HG03097 (cell line): ENCODE data around the gene KIF7.

Experiments used
- ATAC-seq: cut with Tn5 transposase; IDR thresholded peaks from one replicate; pipeline ENCODE4 v1.9.1; 2021; ENCODE audit not compliant: unreplicated experiment, low FRiP score

Gene KIF7

DNA sequence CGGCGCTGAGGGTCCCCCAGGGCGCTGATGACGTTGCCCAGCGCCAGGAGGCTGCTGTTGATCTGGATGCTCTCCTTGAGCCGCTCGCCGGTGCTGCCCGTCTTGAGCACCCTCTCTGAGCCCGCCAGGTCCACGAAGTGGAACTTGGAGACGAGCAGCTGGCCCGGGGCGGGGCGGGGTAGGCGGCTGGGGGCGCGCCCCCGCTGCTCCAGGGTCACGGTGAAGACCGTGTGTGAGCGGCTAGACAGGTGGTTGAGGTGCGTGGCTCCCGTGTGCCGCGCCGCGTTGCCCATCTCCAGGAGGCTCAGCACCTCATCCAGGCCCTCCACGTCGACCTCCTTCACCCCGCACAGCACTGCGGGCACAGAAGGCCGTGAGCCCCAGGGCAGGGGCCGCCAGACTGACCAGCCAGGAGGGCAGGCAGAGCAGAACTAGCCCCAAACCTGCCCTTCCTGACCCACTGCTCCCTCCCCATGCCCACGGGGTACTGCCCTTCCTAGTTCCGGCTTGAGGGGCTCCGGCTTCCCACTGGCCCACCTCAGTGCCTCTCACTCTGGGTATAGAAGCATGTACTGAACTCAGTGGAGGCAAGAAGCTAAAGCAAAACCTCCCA is 6.1 kb downstream of the KIF7 start:
- no peak for ATAC-seq

DNA sequence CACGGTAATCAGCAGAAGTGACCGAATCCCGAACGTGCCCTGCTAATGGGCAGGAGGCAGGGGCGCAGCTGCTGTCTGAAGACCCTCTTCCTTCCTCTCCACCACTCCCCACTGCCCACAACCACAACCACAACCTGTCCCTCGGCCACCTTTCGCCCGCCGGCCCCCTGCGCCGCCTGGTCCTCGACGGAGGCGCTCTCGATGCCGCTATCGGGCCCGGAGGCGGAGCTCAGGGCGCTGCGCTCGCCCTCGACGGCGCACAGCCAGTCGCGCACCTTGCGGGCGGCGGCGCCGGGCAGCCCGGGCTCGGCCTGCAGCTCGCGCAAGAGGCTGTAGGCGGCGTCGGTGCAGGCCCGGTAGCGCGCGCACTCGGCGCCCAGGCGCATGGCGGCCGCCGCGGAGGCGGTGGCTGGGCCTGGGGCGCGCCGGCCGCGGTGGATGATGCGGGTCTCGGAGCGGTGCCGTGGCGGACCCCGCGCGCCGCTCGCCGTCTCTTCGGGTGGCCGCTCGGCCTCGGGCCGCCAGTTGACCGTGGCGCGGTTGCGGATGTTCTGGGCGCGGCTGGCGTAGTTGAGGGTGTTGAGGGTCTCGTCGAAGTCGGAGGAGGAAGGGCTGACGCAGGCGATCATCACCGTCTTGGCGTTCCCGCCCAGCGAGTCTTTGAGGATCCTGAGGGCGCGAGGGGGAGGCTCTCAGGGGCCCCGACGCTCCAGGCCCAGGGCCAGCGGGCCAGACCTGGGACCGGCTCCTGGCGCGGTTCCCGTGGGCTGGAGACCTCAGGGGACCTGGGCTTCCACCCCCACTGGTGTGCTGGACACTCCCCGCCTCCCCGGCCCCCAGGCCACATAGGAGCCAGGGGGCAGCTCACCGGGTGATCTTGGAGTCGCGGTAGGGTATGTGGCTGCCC is 6.9 kb downstream of the KIF7 start:
- no peak for ATAC-seq

DNA sequence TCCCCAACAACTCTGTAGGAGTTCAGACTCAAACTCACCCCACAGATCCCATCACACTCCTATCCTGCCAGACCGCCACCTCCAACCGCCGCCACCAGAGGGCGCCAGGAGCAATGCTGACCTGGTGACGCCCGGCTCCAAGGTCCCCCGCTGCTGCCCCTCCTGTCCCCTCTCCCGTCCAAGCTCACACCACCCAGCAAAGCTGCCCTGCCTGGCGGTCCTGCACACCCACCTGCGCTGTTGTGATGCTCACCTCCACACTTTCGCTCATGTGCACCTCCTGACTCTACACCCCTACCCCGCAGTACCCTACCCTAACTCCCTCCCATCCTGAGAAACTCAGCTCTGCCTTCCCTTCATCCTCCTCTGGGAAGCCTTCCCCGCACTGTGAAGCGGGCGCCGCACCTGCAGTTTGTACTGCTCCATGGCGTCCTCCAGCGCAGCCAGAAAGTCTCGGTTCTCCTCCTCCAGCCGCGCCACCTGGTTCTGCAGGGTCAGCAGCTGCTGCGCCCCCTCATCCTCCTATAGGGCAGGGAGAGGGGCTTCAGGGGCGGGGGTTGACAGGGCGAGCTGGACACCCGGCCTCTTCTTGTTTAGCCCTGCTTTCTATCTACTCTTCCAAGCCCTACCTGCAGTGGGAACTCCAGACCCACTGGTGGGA is 7.9 kb downstream of the KIF7 start:
- no peak for ATAC-seq

DNA sequence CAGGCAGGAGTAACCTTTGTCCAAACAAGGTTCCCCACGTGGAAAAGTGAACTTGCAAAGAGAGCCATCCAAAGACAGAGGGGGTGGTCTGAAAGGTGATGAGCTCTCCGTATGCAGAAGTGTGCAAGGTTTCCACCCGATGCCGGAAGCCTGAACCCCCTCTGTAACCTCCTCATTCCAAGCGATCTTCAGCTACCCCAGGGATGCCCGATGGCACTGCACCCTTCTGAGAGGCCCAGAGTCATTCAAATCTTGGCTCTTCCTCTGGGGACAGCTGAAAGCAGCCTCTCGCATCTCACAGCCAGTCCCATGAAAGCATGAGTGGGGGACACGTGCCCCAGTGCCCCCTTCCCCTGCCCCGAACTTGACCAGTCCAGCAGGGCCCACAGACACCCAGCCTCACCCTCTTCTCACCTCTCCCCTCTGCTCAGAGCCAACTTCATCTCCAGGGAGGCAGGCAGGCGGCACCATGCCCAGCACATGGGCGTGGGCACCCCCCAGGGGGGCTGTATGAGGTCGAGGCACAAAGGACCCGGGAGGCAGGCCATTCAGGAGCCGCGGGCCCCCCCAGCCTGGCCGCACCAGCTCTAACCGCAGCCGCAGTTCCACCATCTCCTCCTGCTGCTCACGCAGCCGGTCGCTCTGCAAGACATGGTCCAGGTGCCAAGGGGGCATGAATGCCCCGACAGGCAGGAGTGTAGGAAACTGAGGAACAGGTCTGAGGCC is 8.7 kb downstream of the KIF7 start:
- ATAC-seq: no peak

DNA sequence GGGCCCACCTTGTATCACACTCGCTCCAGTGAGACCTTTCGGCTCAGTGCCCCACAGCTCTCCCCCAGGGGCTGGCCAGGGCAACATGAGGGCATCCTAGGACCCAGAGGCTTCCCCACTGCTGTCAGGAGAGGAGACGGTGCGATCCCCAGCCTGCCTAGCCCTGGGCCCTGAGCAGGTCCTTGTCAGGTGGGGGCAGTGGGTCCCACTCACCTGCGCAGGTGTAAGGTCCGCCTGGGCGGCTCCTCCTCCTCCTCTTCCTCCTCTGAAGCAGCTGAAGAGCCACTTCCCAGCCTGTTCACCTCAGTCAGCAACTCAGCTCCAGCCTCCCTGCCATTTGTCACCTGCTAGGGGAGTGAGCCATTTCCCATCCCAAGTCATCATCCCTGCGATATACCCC is 9.6 kb downstream of the KIF7 start:
- ATAC-seq: no peak

DNA sequence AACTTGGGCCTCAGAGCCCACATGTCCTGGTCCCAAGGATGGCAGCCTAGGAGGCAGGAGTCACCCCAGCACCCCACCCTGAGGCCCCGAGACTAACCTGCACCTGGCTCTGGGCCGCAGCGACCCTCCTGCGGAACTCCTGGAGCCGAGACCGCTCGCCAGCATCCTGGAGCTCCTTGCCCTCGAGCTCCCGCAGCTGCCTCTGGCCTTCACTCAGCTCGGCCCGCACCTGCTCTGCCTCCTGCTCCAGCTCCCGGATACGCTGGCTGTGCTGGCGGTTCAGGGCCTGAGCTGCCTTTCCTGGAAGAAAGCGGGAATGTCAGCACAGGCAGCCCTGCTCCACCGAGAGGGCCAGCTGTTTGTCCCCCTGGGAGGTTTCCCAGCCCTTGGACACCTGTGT is 13.2 kb downstream of the KIF7 start:
- ATAC-seq: no peak

DNA sequence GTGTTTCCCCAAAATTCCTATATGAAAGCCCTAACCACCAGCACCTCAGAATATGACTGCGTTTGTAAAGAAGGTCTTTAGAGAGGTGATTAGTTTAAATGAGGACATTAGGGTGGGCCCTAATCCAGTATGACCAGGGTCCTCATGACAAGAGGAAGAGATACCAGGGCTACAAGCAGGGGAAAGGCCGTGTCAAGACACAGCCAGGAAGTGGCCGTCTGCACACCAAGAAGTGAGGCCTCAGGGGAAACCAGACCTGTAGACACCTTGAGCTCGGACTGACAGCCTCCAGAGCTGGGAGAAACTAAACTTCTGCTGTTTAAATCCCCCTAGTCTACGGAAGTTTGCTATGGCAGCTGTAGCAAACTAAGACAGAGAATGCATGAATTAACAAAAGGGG is 14.2 kb downstream of the KIF7 start:
- no peak for ATAC-seq

DNA sequence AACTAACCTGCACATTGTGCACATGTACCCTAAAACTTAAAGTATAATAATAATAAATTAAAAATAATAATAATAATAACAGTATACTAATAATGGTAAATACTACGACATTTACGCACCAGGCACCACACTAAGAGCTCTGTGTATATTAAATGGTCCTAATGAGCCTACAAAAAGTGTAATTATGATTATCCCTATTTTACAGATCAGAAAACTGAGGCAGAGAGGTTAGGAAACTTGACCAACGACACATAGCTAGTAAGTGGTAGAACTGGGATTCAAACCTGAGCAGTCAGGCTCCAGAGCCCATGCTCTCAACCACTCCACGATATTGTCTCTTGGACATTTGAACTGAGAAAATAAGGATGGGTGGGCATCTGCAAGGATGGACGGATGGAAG is 15.0 kb downstream of the KIF7 start:
- ATAC-seq: no peak

DNA sequence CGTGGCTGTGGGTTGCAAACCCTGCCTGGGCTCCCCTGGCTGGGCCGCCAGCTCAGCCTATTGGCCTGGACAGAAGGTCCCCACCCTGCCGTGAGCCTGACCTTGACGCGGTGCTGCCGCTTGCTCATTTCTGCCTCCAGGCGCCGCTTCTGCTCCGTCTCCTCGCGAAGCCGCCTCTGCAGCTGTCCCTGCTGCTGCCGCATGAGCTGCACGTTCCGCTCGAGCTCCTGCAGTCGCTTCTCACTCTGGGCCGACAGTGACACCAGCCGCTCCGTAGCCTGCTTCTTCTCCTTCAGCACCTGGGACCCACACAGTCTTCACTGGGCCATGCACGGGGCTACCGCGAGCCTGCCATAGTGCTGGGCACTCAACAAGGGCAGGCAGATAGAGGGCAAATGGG is 21.7 kb downstream of the KIF7 start:
- no peak for ATAC-seq

DNA sequence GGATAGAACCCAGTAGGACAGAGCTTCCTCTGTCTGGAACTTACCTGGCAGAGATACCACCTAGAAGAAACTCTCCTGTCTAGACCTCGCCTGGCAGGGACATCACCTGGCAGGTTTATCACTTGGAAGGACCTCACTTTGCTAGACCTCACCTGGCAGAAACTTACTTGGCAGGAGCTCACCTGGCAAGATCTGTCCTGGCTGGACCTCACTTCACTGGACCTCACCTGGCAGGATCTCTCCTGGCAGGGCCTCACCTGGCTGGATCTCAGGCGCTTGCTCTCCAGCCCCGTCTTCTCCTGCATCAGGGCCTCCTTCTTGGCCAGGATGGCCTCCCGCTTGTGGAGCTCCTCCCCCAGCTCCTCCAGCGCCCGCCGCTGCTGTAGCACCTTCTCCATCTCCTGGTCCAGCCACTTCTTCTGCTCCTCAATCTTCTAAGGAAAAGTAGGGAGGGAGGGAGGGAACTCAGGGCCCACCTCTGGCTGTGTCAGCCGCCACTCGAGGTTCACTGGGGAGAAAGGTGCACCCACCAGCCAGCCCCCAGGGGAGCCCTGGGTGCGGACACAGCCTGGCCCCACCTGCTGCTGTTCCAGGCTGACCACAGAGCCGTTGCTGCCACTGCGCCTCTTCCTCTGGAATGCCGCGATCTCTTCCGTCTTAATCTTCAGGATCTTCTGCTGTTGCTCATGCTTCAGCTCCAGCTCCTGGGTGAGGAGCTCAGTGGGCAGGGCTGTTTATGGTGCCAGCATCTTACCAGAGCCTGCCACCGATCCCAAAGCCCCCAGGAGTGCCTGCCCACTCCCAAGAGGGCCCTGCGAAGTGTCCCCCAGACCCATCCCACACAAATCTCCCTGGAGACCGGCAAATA is 22.5 kb downstream of the KIF7 start:
- ATAC-seq: no peak

DNA sequence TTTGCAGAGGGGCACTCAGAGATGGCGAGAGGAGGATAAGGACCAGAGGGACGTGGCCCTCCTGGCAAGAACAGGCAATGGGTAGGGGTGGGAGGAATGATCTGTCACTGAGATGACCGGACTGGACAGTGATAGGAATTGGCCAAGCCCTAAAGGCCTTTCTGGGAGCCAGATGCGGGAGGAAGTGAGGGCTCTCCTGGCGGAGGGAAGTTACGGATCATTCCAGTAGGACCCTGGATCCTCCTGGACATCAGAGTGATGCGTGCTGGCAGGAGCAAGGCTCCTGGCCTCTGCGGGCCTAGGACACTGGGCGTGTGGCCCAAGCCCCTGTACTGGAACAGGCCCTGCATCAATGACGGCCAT is 23.4 kb downstream of the KIF7 start:
- ATAC-seq: no peak

DNA sequence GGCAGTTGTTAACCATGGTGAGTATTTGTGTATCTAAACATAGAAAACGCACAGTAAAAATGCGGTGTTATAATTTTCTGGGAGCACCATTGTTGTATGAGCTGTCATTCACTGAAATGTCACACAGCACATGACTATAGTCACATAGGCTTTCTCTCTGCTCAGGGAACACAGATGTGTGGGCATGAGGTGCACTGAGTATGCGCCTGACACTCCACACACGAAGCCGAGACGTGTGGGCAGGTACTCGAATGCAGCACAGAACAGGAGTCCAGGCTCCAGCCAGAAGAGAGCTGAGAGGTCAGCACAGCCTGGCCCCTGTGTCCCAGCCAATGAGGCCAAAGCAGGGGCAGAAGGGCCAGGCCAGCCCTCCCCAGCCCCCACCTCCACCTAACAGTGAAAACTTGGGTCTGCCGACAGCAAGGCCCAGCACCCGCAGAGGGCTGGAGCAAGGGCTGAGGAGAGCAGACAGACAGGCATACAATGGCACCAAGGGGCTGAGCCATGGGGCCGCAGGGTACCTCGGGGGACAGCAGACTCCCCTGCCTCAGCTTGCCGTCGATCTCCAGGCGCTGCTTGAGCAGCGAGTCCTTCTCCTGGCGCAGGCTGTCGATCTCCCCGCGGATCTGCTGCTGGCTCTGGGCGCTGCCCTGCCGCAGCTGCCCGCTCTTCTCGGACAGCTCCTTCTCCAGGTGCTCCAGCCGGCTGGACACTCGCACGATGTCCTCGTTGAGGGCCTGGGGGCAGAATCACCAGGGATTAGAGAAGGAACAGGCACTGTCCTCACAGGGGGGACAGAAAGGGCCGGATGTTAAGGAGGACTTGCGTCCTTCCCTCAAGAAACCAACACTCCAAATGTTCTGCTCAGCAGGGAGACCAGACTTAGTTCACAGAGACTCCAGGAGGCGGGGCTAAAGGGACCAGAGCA is 24.0 kb downstream of the KIF7 start:
- ATAC-seq: no peak

DNA sequence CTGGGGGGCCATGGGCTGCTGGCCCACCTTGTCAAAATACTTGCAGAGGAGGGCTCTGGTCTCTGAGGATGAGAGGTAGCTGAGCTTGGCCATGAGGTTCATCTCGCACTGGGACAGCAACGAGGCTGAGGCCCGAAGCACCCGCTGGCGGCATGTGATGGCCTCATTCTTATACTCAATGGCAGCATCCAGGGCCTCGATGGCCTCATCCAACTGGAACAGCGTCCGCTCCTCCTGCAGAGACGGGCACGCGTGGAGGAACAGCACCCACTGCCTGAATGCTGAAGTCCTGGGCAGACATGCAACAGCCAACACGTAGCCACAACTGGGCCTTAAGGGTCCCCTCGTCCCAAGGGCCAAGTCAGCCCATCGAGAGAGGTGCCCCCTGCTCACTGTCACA is 25.0 kb downstream of the KIF7 start:
- ATAC-seq: no peak

DNA sequence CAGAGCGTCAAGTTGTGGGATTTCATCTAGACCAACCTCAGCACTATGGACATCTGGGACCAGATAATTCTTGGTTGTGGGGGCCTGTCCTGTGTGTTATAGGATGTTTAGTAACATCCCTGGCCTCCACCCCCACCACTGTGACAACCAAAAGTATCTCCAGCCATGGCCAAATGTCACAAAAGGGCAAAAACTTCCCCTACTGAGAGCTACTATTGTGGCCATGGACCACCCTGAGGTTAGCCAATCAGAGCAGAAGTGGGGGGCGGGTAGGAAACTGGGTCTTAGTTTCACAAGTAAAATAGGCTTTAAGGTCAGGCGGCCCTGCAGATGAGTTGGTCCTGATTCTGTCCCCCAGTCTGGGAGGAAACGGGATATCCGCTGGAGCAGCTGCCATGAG is 25.4 kb downstream of the KIF7 start:
- no peak for ATAC-seq

DNA sequence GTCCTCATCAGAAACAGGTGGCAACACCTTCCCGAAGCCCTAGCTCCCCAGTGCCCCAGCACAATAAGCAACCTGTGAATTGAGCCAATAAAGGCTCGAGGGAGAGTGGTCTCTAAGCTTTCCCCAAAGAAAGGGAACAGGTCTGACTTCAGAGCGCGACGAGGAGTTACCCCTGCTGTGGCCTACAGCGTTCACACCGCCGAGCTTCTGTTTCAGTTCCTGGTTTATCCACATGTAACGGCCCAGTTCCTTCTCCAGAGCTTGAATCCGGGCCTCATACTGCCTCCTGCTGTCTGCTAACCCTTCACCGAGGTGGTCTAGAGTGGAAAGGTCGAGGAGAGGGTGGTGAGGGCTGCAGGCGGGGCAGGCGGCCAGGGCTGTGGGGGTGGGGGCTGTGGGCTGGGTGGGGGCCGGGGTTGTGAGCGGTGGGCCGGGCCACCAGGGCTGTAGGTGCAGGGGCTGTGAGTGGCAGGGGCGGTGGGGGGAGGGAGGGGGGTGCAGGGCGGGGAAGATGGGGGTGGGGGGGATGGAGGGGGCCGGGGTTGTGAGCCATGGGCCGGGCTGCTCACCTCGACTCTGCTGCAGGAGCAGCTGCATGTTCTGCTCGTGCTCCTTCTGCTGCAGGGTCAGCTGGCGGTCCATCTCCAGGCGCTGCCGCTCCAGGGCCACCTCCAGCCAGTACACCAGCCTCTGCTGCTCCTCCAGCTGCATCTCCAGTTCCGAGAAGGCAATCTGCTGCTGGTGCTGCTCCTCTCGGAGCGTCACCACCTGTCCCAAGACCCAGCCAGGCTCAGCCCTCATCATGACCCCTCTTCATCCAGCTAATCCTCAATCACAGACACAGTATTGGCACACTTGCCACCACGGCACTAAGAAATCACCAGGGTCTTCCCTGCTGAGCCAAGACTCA is 26.2 kb downstream of the KIF7 start:
- no peak for ATAC-seq

DNA sequence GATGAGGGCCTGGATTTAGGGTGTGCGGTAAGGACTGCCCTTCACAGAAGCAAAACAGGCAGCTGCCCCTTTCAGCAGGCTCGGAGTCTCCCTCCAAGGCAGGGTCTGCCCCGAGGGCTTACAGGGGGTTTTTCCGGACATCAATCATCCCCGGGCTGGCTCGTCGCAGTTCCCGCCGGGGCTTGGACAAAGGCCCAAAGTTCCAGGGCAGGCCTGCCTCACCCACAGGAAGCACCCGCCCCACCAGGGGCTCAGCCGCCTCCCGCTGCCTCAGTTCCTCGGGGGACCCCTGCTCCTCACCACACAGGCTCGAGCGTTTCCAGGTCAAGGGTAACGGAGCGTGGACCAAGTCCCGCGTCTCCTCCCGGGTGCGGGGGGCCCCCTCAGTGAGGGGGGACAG is 27.0 kb downstream of the KIF7 start:
- no peak for ATAC-seq

DNA sequence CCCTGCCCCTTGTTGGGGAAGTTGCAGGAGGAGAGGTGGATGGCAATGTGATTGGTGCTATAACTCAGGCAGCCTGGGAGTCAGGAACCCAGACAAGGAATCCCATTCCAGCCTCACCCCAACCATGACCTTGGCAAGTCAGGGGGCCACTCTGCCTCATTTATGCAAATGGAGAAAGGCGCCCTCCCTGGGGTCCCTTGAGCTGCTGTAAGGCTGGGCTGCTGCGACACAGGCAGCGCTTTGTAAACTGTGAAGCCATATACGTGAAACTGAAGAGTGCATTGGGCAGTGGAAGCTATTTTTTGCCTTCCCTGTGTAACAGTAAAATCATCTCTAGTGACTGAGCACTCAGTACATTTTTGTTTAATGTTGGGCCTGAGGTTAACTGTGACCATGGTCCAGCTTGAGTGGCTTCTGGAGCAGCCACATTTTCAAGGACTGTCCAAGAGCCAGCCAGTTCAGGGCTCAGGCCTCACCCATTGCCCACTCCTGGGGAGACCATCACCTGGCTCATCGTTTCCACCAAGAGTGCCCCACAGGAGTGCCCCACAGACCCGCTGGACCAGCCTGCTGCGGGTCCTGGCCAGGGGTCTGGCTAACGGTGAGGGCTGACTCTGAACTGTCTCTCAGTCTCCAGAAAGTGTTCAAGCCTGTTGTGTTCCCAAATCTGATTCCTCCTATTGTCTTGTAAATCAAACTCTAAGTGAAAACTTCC is 27.9 kb downstream of the KIF7 start:
- no peak for ATAC-seq

DNA sequence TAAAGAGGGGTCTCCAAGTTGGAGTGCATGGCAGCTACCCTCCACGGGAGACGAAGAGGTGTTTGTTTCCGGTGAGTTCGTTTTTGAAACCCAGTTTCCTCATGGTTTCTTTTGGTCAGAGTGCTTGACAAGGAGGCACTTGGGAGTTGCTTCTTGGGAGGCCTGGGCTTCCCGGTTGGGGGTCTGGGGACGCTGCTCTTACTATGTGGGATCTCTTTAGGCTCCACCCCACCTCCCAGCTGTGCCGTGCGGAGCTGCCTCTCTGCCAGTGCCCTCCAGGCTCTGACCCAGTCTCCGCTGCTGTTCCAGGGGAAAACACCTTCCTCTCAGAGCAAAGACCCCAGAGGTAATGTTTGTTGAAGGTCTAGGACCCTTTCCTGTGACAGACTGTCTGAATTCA is 29.6 kb downstream of the KIF7 start:
- ATAC-seq: no peak
